Liver (tissue), 9 donors: ENCODE data around the gene GRAMD1A. TPM values are rescaled to one million over a fixed set of nuclear protein-coding genes. Genes with fewer than 3 reads are reported as not detected.

Experiments
- DNase-seq: peaks from one replicate; pipeline ENCODE4 v3.0.0-alpha.2; 2017; ENCODE audit warnings: low spot score
- H3K27ac ChIP-seq, 2 donors: one replicate each; pipeline ENCODE4 v1.7.0; 2013; ENCODE audit warnings: inconsistent platforms in 2 of 2, low read length in 2 of 2, control low read depth in 1 of 2, low read depth in 1 of 2, mild to moderate bottlenecking in 1 of 2
- H3K27me3 ChIP-seq, 4 donors: one replicate each; pipeline versions ENCODE4 v1.6.1 to v1.7.0; 2013; ENCODE audit warnings: low read length in 3 of 4, inconsistent platforms in 1 of 4, mild to moderate bottlenecking in 1 of 4, moderate library complexity in 1 of 4; ENCODE audit not compliant: control insufficient read depth in 4 of 4, insufficient read depth in 4 of 4
- H3K36me3 ChIP-seq, 4 donors: one replicate each; pipeline versions ENCODE4 v1.6.1 to v1.7.0; 2013; ENCODE audit warnings: low read length in 3 of 4, mild to moderate bottlenecking in 3 of 4, low read depth in 1 of 4, moderate library complexity in 1 of 4; ENCODE audit not compliant: control insufficient read depth in 4 of 4, insufficient read depth in 3 of 4
- H3K4me1 ChIP-seq, 4 donors: one replicate each; pipeline versions ENCODE4 v1.6.1 to v1.7.0; 2013; ENCODE audit warnings: low read length in 3 of 4, mild to moderate bottlenecking in 3 of 4, moderate library complexity in 1 of 4; ENCODE audit not compliant: control insufficient read depth in 4 of 4, insufficient read depth in 4 of 4
- H3K4me3 ChIP-seq, 3 donors: one replicate each; pipeline versions ENCODE4 v1.6.1 to v1.7.0; 2013; ENCODE audit warnings: low read length in 3 of 3, control low read depth in 1 of 3, low read depth in 1 of 3, mild to moderate bottlenecking in 1 of 3
- H3K9ac ChIP-seq, 2 donors: one replicate each; pipeline ENCODE4 v1.7.0; 2013; ENCODE audit warnings: low read length in 2 of 2, mild to moderate bottlenecking in 2 of 2, moderate library complexity in 2 of 2, control low read depth in 1 of 2, low read depth in 1 of 2
- H3K9me3 ChIP-seq, 4 donors: one replicate each; pipeline versions ENCODE4 v1.6.1 to v1.7.0; 2013; ENCODE audit warnings: low read length in 3 of 4; ENCODE audit not compliant: control insufficient read depth in 4 of 4
- ATF3 ChIP-seq: IDR thresholded peaks from 2 replicates; pipeline ENCODE4 v1.6.1; 2016; ENCODE audit warnings: antibody characterized with exemption
- CTCF ChIP-seq: fragments of 150-350 bp; IDR thresholded peaks from 2 replicates; pipeline ENCODE4 v1.5.1; 2017; ENCODE audit warnings: improper control_type of control experiment, low read depth, low read length; ENCODE audit not compliant: missing input control
- EGR1 ChIP-seq, 2 donors: IDR thresholded peaks; 2 replicates each; pipeline ENCODE4 v1.6.1; 2016 to 2018; ENCODE audit warnings: antibody characterized with exemption in 2 of 2, low read depth in 2 of 2
- FOXA1 ChIP-seq: IDR thresholded peaks from 2 replicates; pipeline ENCODE4 v1.6.1; 2016; ENCODE audit warnings: antibody characterized with exemption
- FOXA2 ChIP-seq: IDR thresholded peaks from 2 replicates; pipeline ENCODE4 v1.6.1; 2016; ENCODE audit warnings: antibody characterized with exemption
- GABPA ChIP-seq, 2 donors: IDR thresholded peaks in 1 of 2; conservative IDR thresholded peaks in 1 of 2; 2 replicates each; pipeline ENCODE4 v1.6.1; 2016; ENCODE audit warnings: antibody characterized with exemption in 2 of 2, mild to moderate bottlenecking in 1 of 2, moderate library complexity in 1 of 2
- HNF4A ChIP-seq, 2 donors: conservative IDR thresholded peaks; 2 replicates each; pipeline ENCODE4 v1.6.1; 2016; ENCODE audit warnings: antibody characterized with exemption in 2 of 2, mild to moderate bottlenecking in 2 of 2
- HNF4G ChIP-seq: IDR thresholded peaks from 2 replicates; pipeline ENCODE4 v1.6.1; 2016; ENCODE audit warnings: antibody characterized with exemption
- JUND ChIP-seq, 2 donors: IDR thresholded peaks; 2 replicates each; pipeline ENCODE4 v1.6.1; 2016; ENCODE audit warnings: antibody characterized with exemption in 2 of 2
- MAX ChIP-seq: IDR thresholded peaks from 2 replicates; pipeline ENCODE4 v1.6.1; 2016; ENCODE audit warnings: antibody characterized with exemption
- NR2F2 ChIP-seq: IDR thresholded peaks from 2 replicates; pipeline ENCODE4 v1.6.1; 2016; ENCODE audit warnings: antibody characterized with exemption
- RAD21 ChIP-seq, 2 donors: IDR thresholded peaks; 2 replicates each; pipeline ENCODE4 v1.6.1; 2016; ENCODE audit warnings: antibody characterized with exemption in 2 of 2, mild to moderate bottlenecking in 2 of 2
- RXRA ChIP-seq, 2 donors: IDR thresholded peaks; 2 replicates each; pipeline ENCODE4 v1.6.1; 2017 to 2018; ENCODE audit warnings: antibody characterized with exemption in 2 of 2, mild to moderate bottlenecking in 1 of 2
- SP1 ChIP-seq: IDR thresholded peaks from 2 replicates; pipeline ENCODE4 v1.6.1; 2018; ENCODE audit warnings: antibody characterized with exemption, mild to moderate bottlenecking
- TAF1 ChIP-seq: conservative IDR thresholded peaks from 2 replicates; pipeline ENCODE4 v1.6.1; 2016; ENCODE audit warnings: antibody characterized with exemption, mild to moderate bottlenecking
- YY1 ChIP-seq: IDR thresholded peaks from 2 replicates; pipeline ENCODE4 v1.6.1; 2016; ENCODE audit warnings: antibody characterized with exemption, mild to moderate bottlenecking
- ZBTB33 ChIP-seq: IDR thresholded peaks from 2 replicates; pipeline ENCODE4 v1.6.1; 2016; ENCODE audit warnings: antibody characterized with exemption
- WGBS: extraction: QIAGEN DNeasy Blood & Tissue Kit; methylation state at CpG from one replicate; pipeline ENCODE4 v1.1.7; 2013; 5-methylcytosine and 5-hydroxymethylcytosine counted together
- polyA plus RNA-seq, 2 donors: library from polyadenylated mRNA; stranded (reverse) in 1 of 2; unstranded in 1 of 2; fragments of 200-250 nt in 1 of 2; fragments of >200 nt in 1 of 2; fragmentation: Nextera tagmentation in 1 of 2; extraction: Ambion mirVana in 1 of 2; gene quantifications; one replicate each; pipeline versions ENCODE4 v1.2.1 to v1.2.3, GENCODE V29; 2013 to 2015
- total RNA-seq, 2 donors: library from RNA; depleted of rRNA; stranded (reverse); fragments of >200 nt; gene quantifications; one replicate each; pipeline ENCODE4 v1.2.3, GENCODE V29; 2014
- donor health status: healthy.
- donor health status: healthy.
- donor health status: healthy.
- donor health status: healthy.
- donor health status: healthy.

The GRAMD1A gene
- total and polyA plus RNA-seq, 4 donors = 8.6 to 14.1 (median 11.2) TPM

GRCh38 chr19:34962687-34963572 lies 37.2 kb upstream of the GRAMD1A start:
- H3K4me1 ChIP-seq = peaks cover 11 to 17% (median 11%) of the 10 kb centered on the region in 4 donors
- peak overlapping the region in 1 of 2 donors; percentile 33 for H3K9ac ChIP-seq
- peak overlapping the region; percentile 33 to 50 for H3K27ac ChIP-seq
- H3K27me3 ChIP-seq = no peaks in the 10 kb centered on the region
- no peak for DNase-seq
- 32% methylated on average over 14 of the region's 14 CpGs for WGBS
- peaks cover 23 to 36% (median 32%) of the 10 kb centered on the region in 4 donors for H3K9me3 ChIP-seq
- H3K4me3 ChIP-seq = peak overlapping the region; percentile 86 to 92 (median 87)
- no peak for TF ChIP-seq FOXA1
- TF ChIP-seq RXRA (IDR thresholded peaks at IDR 0.05) = no peak
- TF ChIP-seq RAD21 (IDR thresholded peaks at IDR 0.05) = no peak
- no peak for TF ChIP-seq FOXA2
- TF ChIP-seq GABPA (IDR thresholded peaks at IDR 0.05 in 1 of 2, conservative IDR thresholded peaks at IDR 0.05 in 1 of 2) = no peak
- no peak for TF ChIP-seq YY1
- no peak for TF ChIP-seq HNF4A (conservative IDR thresholded peaks at IDR 0.05)
- no peak for TF ChIP-seq HNF4G
- TF ChIP-seq SP1 = no peak
- TF ChIP-seq TAF1 = no peak
- no peak for TF ChIP-seq ZBTB33
- TF ChIP-seq ATF3 = no peak
- no peak for TF ChIP-seq JUND (IDR thresholded peaks at IDR 0.05)
- no peak for TF ChIP-seq MAX
- TF ChIP-seq NR2F2 = no peak
- TF ChIP-seq EGR1 (IDR thresholded peaks at IDR 0.05; ENCODE audit: low read depth in 2 of 2) = no peak
- TF ChIP-seq CTCF = no peak
- peaks cover 9 to 33% (median 24%) of the 10 kb centered on the region in 4 donors for H3K36me3 ChIP-seq

- H3K9me3 ChIP-seq = peaks cover 15 to 27% (median 24%) of the 10 kb centered on the region in 4 donors
- H3K4me3 ChIP-seq = peak within 1 kb of the TSS; percentile 86 to 92 (median 87)
- H3K36me3 ChIP-seq = peaks cover 4 to 25% (median 16%) of the 10 kb centered on the region in 4 donors
- H3K4me1 ChIP-seq = peaks cover 11 to 17% (median 11%) of the 10 kb centered on the region in 4 donors
- no peak for TF ChIP-seq YY1
- TF ChIP-seq HNF4A (conservative IDR thresholded peaks at IDR 0.05) = no peak
- TF ChIP-seq GABPA (IDR thresholded peaks at IDR 0.05 in 1 of 2, conservative IDR thresholded peaks at IDR 0.05 in 1 of 2) = peak; percentile 19 to 33
- TF ChIP-seq HNF4G = no peak
- peak; percentile 46 for TF ChIP-seq NR2F2
- no peak for TF ChIP-seq JUND (IDR thresholded peaks at IDR 0.05)
- H3K27me3 ChIP-seq = no peaks in the 10 kb centered on the region
- WGBS = under 1% methylated on average over 78 of the region's 78 CpGs
- peak; percentile 54 for DNase-seq
- H3K9ac ChIP-seq = peak within 1 kb of the TSS; percentile 28 to 33
- H3K27ac ChIP-seq = peak within 1 kb of the TSS; percentile 33 to 50
Measured at GRCh38 chr19:34963573-34964406, 36.3 kb upstream of the GRAMD1A start, which contains the start of gene ZNF792. Gene ZNF792, minus strand, starts transcription at chr19:34964229. Its CDS starts 567 bp downstream, at chr19:34963662.
